Measurements from ENCODE around the gene PRSS12.

GRCh38 chr4:118373614-118374255, 20.9 kb upstream of the PRSS12 start:
- TF ChIP-seq POLR2AphosphoS5 (IDR thresholded peaks at IDR 0.05; ENCODE audit: low read depth) (no peak), CTCF (conservative IDR thresholded peaks at IDR 0.05; ENCODE audit: low read depth in 2 of 2) (no peak), REST (IDR thresholded peaks at IDR 0.05; ENCODE audit: unreplicated experiment) (no peak), NANOG (IDR thresholded peaks at IDR 0.05; ENCODE audit: borderline replicate concordance) (no peak), EZH2 (IDR thresholded peaks at IDR 0.05; ENCODE audit: low read depth, unreplicated experiment) (no peak), JUNB (IDR thresholded peaks at IDR 0.05; ENCODE audit: unreplicated experiment) (no peak), EZH2phosphoT487 (IDR thresholded peaks at IDR 0.05; ENCODE audit: unreplicated experiment) (no peak), ZNF331 (CRISPR knock-in tag; IDR thresholded peaks at IDR 0.05; ENCODE audit: low read depth) (no peak), ZNF114 (CRISPR knock-in tag; IDR thresholded peaks at IDR 0.05) (no peak), STAT1 (IDR thresholded peaks at IDR 0.05; ENCODE audit: unreplicated experiment) (no peak), ZNF462 (CRISPR knock-in tag; IDR thresholded peaks at IDR 0.05) (no peak)

Measured in GM23338 (cell line).